Measurements from ENCODE around the gene LIPC.

DNA sequence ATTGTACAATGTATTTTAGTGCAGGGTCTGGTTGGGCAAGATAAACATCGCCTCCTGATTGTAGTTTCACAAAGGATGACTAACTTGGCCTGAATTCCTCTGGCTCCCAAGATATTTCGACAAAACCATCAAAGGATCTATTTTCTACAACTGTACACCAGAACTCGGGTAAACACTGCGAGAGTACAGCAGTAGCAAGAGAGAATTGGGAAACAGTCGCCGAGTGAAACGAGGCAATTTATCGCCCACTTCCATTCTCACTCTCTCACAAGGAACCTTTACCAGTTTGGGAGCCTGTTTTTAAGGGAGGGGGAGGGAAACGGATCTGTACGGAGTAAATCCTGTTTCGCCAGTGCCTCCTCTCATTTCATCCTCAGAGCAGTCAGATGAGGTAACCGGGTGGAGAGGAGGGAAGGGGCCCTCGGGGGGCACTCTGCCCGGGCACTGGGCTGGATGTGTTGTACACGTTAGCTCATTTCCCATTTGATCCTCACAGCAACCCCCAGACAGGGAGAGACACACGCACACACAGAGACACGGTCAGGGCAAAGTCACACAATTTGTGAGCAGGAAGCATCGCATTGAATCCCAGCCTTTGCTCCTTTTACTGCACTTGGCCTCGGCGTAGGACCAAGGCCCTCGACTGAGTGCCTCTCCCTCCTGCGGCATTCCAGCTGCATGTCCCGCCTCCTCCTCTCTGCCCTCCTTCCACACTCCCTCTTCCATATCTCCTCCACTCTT, 120.1 kb downstream of the LIPC start:
- TF ChIP-seq ZNF121 (CRISPR knock-in tag; IDR thresholded peaks at IDR 0.05) (no peak), CTCF (IDR thresholded peaks at IDR 0.05) (no peak), ZNF232 (CRISPR knock-in tag; IDR thresholded peaks at IDR 0.05) (no peak), ATF6 (CRISPR knock-in tag; IDR thresholded peaks at IDR 0.05) (no peak), USF2 (CRISPR knock-in tag; IDR thresholded peaks at IDR 0.05) (no peak), SP1 (CRISPR knock-in tag; conservative IDR thresholded peaks at IDR 0.05) (no peak)
